ENCODE results near the gene RB1. TPM values are rescaled to one million over a fixed set of nuclear protein-coding genes. Genes with fewer than 3 reads are reported as not detected.

RB1 gene
- total RNA-seq, 1 experiment from 2014 or later: 18.8 TPM

DNA sequence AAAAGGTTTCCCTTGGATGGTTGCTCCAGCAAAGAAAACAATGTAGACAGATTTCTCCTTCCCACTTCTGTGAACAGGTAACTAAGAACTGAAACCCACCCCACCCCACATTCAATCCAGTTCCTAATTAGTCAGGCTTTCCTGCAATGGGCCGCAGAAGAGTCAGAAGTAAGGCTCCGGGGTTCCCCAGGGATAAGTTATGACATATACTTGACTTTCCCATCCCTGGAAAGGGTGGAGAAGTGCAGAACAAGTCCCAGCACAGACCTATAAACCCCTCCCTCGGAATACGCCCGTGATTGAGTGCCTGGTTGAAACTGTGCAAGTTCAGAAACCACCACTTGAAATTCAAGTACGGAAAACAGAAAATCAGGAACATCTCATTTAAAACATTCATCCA, 204.5 kb downstream of the RB1 start:
- TF ChIP-seq CREM (CRISPR knock-in tag; IDR thresholded peaks at IDR 0.05) (no peak), ZNF396 (CRISPR knock-in tag; IDR thresholded peaks at IDR 0.05; ENCODE audit: borderline replicate concordance) (no peak), ZNF232 (CRISPR knock-in tag; IDR thresholded peaks at IDR 0.05) (no peak), TEAD4 (CRISPR knock-in tag; IDR thresholded peaks at IDR 0.05) (no peak), GRHL2 (CRISPR knock-in tag; IDR thresholded peaks at IDR 0.05; ENCODE audit: insufficient replicate concordance, severe bottlenecking) (no peak), EMX1 (CRISPR knock-in tag; IDR thresholded peaks at IDR 0.05) (no peak), FOXJ3 (CRISPR knock-in tag; IDR thresholded peaks at IDR 0.05; ENCODE audit: borderline replicate concordance) (no peak), ELF4 (CRISPR knock-in tag; IDR thresholded peaks at IDR 0.05; ENCODE audit: low read depth) (no peak), PRRX2 (CRISPR knock-in tag; IDR thresholded peaks at IDR 0.05) (no peak), JUN (CRISPR knock-in tag; IDR thresholded peaks at IDR 0.05) (no peak)
- TF ChIP-seq, protein P1, sequence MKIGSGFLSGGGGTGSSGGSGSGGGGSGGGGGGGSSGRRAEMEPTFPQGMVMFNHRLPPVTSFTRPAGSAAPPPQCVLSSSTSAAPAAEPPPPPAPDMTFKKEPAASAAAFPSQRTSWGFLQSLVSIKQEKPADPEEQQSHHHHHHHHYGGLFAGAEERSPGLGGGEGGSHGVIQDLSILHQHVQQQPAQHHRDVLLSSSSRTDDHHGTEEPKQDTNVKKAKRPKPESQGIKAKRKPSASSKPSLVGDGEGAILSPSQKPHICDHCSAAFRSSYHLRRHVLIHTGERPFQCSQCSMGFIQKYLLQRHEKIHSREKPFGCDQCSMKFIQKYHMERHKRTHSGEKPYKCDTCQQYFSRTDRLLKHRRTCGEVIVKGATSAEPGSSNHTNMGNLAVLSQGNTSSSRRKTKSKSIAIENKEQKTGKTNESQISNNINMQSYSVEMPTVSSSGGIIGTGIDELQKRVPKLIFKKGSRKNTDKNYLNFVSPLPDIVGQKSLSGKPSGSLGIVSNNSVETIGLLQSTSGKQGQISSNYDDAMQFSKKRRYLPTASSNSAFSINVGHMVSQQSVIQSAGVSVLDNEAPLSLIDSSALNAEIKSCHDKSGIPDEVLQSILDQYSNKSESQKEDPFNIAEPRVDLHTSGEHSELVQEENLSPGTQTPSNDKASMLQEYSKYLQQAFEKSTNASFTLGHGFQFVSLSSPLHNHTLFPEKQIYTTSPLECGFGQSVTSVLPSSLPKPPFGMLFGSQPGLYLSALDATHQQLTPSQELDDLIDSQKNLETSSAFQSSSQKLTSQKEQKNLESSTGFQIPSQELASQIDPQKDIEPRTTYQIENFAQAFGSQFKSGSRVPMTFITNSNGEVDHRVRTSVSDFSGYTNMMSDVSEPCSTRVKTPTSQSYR (CRISPR knock-in tag; IDR thresholded peaks at IDR 0.05): no peak
- TF ChIP-seq, protein P2, sequence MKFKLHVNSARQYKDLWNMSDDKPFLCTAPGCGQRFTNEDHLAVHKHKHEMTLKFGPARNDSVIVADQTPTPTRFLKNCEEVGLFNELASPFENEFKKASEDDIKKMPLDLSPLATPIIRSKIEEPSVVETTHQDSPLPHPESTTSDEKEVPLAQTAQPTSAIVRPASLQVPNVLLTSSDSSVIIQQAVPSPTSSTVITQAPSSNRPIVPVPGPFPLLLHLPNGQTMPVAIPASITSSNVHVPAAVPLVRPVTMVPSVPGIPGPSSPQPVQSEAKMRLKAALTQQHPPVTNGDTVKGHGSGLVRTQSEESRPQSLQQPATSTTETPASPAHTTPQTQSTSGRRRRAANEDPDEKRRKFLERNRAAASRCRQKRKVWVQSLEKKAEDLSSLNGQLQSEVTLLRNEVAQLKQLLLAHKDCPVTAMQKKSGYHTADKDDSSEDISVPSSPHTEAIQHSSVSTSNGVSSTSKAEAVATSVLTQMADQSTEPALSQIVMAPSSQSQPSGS (CRISPR knock-in tag; IDR thresholded peaks at IDR 0.05; ENCODE audit: borderline replicate concordance, low read depth): no peak
- TF ChIP-seq, protein P3, sequence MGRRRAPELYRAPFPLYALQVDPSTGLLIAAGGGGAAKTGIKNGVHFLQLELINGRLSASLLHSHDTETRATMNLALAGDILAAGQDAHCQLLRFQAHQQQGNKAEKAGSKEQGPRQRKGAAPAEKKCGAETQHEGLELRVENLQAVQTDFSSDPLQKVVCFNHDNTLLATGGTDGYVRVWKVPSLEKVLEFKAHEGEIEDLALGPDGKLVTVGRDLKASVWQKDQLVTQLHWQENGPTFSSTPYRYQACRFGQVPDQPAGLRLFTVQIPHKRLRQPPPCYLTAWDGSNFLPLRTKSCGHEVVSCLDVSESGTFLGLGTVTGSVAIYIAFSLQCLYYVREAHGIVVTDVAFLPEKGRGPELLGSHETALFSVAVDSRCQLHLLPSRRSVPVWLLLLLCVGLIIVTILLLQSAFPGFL (CRISPR knock-in tag; IDR thresholded peaks at IDR 0.05; ENCODE audit: borderline replicate concordance): no peak
- Mint-ChIP-seq H3K36me3 (no peaks in the 10 kb centered on the region), H3K27ac (no peak overlapping the region), H3K4me1 (peaks cover 24% of the 10 kb centered on the region), H3K9me3 (no peaks in the 10 kb centered on the region), H3K4me3 (no peak overlapping the region), H3K27me3 (ENCODE audit: low read depth) (no peaks in the 10 kb centered on the region)
- POLR2A ChIA-PET: interaction anchor here (1.3 kb wide), 1 partner anchor 24 kb away, joined by 4 read pairs; the partner anchor contains the start of gene RCBTB2
- DNase-seq (ENCODE audit: low spot score) (no peak), ATAC-seq (no peak)
- CTCF ChIA-PET: no interaction called here

DNA sequence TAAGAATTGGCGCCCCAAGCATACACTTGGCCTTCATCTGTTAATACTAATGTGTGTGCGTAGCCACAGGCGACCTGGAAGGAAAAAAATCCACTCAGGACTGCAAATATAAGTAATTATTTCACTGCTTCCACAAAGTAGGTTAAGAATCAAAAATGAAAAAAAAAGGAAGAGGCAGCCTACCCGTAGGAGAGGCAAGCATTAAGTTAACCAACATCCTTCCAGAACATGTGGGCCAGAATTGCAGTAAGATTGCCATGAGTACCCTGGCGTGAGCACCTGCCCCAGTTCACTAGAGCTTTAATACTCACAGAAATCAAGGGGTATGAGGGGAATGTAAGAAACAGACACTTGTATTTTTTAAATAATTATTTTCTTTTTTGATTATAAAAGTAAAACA, 207.1 kb downstream of the RB1 start:
- POLR2A ChIA-PET: no interaction called here
- Mint-ChIP-seq H3K4me3 (no peak overlapping the region), H3K4me1 (peaks cover 9% of the 10 kb centered on the region), H3K9me3 (no peaks in the 10 kb centered on the region), H3K36me3 (no peaks in the 10 kb centered on the region), H3K27ac (no peak overlapping the region), H3K27me3 (ENCODE audit: low read depth) (no peaks in the 10 kb centered on the region)
- CTCF ChIA-PET: no interaction called here
- DNase-seq (ENCODE audit: low spot score) (no peak), ATAC-seq (no peak)
- TF ChIP-seq, protein P4, sequence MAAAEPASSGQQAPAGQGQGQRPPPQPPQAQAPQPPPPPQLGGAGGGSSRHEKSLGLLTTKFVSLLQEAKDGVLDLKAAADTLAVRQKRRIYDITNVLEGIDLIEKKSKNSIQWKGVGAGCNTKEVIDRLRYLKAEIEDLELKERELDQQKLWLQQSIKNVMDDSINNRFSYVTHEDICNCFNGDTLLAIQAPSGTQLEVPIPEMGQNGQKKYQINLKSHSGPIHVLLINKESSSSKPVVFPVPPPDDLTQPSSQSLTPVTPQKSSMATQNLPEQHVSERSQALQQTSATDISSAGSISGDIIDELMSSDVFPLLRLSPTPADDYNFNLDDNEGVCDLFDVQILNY (CRISPR knock-in tag; IDR thresholded peaks at IDR 0.05): no peak
- TF ChIP-seq SP1 (CRISPR knock-in tag; conservative IDR thresholded peaks at IDR 0.05): no peak
- TF ChIP-seq FOXJ3 (CRISPR knock-in tag; IDR thresholded peaks at IDR 0.05; ENCODE audit: borderline replicate concordance): no peak
- TF ChIP-seq EMX1 (CRISPR knock-in tag; IDR thresholded peaks at IDR 0.05): no peak
- TF ChIP-seq ZNF317 (CRISPR knock-in tag; IDR thresholded peaks at IDR 0.05; ENCODE audit: borderline replicate concordance, low read depth): no peak
- TF ChIP-seq, protein P5, sequence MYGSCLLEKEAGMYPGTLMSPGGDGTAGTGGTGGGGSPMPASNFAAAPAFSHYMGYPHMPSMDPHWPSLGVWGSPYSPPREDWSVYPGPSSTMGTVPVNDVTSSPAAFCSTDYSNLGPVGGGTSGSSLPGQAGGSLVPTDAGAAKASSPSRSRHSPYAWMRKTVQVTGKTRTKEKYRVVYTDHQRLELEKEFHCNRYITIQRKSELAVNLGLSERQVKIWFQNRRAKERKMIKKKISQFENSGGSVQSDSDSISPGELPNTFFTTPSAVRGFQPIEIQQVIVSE (CRISPR knock-in tag; IDR thresholded peaks at IDR 0.05; ENCODE audit: borderline replicate concordance): no peak
- TF ChIP-seq NFATC4 (CRISPR knock-in tag; IDR thresholded peaks at IDR 0.05): no peak
- TF ChIP-seq MYBL2 (CRISPR knock-in tag; IDR thresholded peaks at IDR 0.05): no peak
- TF ChIP-seq, protein P6, sequence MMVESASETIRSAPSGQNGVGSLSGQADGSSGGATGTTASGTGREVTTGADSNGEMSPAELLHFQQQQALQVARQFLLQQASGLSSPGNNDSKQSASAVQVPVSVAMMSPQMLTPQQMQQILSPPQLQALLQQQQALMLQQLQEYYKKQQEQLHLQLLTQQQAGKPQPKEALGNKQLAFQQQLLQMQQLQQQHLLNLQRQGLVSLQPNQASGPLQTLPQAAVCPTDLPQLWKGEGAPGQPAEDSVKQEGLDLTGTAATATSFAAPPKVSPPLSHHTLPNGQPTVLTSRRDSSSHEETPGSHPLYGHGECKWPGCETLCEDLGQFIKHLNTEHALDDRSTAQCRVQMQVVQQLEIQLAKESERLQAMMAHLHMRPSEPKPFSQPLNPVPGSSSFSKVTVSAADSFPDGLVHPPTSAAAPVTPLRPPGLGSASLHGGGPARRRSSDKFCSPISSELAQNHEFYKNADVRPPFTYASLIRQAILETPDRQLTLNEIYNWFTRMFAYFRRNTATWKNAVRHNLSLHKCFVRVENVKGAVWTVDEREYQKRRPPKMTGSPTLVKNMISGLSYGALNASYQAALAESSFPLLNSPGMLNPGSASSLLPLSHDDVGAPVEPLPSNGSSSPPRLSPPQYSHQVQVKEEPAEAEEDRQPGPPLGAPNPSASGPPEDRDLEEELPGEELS (CRISPR knock-in tag; IDR thresholded peaks at IDR 0.05): no peak
- TF ChIP-seq, protein P7, sequence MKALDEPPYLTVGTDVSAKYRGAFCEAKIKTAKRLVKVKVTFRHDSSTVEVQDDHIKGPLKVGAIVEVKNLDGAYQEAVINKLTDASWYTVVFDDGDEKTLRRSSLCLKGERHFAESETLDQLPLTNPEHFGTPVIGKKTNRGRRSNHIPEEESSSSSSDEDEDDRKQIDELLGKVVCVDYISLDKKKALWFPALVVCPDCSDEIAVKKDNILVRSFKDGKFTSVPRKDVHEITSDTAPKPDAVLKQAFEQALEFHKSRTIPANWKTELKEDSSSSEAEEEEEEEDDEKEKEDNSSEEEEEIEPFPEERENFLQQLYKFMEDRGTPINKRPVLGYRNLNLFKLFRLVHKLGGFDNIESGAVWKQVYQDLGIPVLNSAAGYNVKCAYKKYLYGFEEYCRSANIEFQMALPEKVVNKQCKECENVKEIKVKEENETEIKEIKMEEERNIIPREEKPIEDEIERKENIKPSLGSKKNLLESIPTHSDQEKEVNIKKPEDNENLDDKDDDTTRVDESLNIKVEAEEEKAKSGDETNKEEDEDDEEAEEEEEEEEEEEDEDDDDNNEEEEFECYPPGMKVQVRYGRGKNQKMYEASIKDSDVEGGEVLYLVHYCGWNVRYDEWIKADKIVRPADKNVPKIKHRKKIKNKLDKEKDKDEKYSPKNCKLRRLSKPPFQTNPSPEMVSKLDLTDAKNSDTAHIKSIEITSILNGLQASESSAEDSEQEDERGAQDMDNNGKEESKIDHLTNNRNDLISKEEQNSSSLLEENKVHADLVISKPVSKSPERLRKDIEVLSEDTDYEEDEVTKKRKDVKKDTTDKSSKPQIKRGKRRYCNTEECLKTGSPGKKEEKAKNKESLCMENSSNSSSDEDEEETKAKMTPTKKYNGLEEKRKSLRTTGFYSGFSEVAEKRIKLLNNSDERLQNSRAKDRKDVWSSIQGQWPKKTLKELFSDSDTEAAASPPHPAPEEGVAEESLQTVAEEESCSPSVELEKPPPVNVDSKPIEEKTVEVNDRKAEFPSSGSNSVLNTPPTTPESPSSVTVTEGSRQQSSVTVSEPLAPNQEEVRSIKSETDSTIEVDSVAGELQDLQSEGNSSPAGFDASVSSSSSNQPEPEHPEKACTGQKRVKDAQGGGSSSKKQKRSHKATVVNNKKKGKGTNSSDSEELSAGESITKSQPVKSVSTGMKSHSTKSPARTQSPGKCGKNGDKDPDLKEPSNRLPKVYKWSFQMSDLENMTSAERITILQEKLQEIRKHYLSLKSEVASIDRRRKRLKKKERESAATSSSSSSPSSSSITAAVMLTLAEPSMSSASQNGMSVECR (CRISPR knock-in tag; IDR thresholded peaks at IDR 0.05; ENCODE audit: borderline replicate concordance): no peak
- TF ChIP-seq ZNF423 (CRISPR knock-in tag; IDR thresholded peaks at IDR 0.05): no peak
